CD4-positive, alpha-beta T cell treated with Interleukin-17A for 4 hours (primary cell): Measurements from ENCODE around the gene TTC23L.
A peak's percentile ranks its signal among the peaks of the same experiment; 100 is the strongest.
"Not testable (repeated sequence)": the region's sequence is repeated elsewhere in the genome, so short reads cannot be mapped to it uniquely, and the experiment has no call there.

Experiments used
- DNase-seq: peaks from one replicate; pipeline ENCODE4 v3.0.0-alpha.2; 2020; ENCODE audit warnings: mixed read lengths

TTC23L gene

DNA sequence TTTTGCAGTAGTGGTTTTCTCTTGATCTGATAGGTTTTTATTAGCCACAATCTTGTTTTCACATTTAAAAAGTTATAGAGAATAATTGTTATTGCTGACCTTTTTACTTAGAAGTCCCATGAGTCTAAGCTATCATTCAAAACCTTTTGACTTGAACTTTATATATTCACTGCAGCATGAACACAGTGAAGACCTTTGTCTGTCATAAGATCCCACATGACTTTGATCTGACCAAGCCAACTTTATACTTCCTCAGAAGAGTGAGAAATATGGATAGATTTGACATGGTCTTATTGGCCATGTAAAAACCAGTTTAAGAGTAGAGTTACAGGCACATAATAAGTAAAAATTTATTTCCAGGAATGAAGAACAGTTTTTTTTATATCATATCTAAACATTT, 42.3 kb downstream of the TTC23L start:
- DNase-seq: no peak

DNA sequence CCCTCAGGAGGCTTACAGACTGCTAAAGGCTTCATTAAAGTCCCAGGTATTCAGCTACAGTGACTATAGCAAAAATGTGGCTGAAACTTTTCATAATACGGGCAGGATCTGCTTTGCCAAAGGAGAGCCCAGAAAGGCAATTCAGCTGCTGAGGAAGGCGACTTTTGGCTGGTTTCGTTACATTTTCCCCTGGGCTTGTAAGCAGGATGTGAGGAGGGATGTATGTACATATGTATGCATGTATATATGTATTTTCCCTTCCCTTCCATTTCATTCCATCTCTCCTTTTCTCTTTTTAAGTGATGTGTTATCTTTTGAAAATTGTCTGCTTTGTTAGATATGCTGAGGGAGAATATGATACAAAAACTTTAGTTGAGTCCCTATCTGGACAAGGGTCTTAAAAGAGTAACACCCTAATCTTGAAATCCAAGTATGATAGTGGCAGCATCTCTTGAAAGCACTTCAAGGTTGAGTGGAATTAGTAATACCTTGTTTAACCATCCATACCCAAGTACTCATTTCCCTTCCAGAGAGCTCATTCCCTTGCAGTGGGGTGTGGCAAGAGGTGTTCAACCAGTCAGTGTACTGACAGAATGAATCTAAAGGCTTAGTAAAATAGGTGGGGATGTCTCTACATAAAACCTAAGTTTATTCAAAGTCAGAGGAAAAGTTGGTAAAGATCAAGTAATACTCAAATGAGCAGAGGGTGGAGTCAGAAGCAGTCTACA, 47.6 kb downstream of the TTC23L start:
- no peak for DNase-seq

DNA sequence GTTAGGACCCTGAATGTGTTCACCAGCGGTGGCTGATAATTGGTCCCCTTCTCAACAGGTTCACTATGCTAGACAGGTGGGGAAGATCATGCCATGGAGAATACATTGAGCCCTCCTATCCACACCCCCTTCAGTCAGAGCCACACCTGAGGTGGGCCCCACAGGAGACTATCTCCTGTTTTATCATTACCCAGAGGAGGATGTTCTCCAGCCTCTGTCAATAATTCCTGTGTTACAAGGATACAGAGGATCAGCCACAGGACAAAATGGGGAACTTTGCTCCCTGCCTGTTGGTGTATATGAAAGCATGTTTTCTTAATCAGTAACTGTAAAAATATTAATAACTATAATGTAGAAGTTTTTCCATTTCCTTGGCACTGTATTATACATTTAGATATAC, 50.4 kb downstream of the TTC23L start:
- DNase-seq: no peak

DNA sequence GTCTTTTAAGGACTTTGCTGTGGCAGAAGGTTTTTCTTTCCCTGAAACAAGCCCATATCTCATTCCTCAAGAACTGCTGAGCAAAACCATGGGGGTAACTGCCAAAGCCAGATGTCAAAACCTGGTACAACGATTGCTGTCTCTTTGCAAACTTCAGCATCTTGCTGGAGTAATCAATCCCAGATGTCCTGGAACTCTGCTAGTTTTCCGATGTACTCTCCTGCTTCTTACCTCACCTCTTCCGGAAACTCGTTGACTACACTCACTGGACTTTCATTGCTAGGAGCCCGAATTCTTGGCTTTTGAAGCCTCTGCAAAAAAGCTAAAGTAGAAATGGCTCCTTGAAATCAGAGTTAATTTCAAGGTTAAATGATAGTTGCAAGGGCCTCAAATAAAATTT, 53.0 kb downstream of the TTC23L start:
- no peak for DNase-seq

DNA sequence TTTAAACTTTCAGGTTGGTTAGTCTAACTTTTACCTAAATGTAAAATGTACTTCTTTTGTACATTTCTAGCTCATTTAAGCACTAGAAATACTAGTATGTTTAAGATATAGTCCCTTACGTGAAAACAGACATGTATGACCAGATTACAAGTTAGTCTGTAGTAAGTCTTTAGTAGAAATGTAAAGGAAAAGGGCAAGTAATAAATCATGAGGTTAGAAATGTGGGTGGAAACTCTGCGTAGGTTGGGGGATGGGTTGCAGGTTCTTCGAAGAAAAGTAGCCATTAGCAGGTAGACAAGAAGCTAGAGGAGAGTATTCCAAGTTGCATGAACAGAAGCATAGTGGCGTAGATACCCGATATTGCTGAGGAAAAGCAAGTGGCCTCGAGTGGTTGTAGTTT, 53.5 kb downstream of the TTC23L start:
- DNase-seq: no peak

DNA sequence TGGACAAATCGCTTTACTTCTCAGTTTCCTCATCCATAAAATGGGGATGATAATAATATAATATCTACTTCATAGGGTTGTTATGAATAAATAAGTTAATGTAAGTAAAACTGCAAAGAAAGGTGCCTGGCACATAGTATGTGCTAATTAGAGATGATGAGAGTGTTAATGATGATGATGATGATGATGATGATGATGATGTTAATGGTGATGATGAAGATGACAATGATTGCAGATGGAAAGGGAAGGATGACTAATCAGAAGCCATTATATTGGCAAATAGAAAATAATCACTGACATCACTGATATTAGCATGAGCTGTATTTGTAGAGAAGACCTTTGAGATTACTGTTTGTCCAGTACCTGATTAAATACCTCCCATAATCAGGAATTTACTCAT, 55.8 kb downstream of the TTC23L start:
- no peak for DNase-seq

DNA sequence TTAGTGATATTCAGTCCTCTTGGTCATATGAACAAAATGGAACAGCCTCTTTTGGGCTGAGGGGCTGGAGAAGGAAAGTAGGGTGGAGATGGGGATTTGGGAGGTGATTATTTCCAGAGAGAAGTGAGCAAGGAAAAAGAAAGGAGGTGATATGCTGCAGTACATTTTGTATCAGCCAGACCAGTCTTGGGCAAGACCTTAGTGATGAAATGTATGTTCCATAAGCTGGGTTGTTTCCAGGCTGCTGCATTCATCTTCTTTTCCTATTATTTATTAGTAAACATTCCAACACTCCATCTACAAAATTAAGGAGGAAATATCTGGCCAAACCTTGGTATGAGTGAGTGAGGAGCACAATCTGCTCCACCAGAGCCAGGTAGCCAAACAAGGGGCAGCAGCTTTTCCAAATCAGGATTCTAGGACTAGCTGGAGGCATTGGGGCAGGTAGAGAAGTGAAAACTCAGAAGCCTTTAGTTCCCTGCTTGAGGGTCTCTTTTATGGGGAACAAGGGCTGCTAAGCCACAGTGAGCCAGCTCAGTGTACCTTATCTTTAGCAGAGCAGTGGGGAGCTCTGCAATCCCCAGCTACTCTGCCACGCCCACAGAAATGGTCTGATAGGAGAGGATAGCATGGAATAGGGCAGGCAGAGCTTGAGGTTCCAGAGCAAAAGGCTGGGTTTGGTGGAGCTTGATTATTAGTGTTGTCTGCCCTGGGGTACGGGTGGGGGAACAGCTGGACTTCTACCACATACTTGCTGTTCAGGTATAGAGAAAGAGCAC, 56.9 kb downstream of the TTC23L start:
- no peak for DNase-seq

DNA sequence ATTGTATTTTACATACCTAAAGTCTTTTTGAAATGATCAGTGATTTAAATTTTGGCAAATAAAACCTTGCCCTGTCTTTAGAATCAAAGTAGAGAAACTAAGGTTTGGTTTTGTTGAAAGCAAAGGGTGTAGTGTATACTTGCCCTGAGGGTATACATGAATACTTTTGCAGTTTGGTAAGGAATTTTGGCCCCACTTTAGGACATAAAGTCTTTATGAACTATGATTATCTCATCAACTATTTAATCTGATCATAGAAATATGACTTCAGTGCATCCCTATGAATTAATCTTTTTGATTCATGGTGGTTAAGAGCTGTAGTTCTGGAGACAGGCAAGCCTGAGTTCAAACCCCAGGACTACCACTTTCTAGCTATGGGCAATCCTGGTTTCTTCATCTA, 58.7 kb downstream of the TTC23L start:
- DNase-seq: no peak

DNA sequence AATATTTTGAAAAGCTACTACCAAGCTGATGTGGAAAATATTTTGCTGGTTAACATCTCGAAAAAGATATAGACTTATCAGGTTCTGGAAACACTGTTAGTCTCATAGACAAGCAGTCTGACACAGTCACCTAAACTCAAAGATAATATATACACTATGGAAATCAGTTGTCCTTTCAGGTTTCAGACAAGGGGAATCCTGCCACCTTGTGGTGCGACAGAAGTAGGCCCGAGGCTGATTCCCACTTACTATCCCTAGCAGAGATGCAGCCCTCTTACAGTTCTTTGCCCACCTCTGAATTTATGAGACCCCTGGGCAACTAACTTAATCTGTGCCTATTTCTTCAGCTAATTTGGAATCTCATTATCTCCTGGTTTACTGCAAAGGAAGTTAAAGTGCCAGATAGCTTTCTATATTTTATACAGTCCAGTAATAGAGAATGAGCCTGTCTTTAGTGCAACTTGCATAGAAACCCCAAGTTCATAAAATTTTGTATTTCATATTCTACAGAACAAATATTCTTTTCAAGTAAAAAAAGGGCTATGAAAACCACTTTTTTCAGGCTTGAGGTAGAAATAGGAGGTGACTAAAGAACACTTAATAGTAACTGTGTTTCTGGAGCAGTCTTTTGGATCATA, 59.4 kb downstream of the TTC23L start:
- DNase-seq: peak; percentile 74

DNA sequence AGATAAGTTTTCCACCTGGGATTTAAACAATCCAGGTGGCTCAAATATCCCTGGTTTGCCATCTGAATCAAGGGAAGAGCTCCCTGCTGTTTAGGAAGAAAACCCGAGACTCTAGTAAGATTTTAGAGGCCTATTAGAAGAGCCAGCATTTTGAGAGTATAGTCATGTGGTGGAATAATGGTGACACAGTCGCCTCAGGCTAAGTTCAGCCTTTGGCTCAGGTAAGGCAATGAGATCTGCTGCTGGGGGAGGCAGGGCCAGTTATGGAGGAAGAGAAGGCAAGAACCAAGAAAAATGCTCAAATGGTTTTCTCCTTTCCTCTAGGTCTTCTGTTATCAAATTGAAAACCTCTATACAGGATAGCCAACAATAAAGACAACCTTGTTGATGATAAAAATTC, 60.1 kb downstream of the TTC23L start:
- no peak for DNase-seq

DNA sequence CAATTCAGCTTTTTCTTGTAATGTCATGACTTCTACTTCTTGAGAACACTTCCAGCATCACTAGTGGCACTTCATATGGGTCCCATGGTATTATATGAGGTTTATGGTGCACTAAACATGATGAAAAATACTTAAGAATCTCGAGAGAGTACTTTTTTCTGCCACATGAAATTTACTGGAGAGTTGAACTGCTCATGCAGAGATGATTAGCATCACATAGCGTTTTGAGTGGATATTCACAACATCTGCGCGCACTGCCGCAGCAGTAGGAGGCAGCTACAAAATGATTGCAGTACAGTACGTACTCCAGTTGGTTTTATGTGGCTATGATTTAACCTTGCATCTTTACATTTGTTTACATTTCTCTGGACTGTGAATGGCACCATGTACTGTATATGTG, 61.7 kb downstream of the TTC23L start:
- DNase-seq: no peak

DNA sequence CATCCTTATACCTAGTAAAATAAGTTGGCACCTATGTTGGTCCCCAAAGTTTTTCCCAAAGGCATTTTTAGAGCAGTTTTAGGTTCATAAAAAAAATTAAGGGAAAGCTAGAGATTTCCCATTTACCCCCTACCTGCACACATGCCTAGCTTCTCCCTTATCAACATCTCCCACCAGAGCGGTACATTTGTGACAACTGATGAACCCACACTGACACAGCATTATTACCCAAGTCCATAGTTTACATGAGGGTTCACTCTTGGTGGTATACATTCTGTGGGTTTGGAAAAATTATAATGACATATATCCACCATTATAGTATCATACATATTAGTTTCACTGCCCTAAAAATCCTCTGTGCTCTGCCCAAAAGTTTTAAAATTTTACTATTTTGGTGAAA, 64.3 kb downstream of the TTC23L start:
- no peak for DNase-seq

DNA sequence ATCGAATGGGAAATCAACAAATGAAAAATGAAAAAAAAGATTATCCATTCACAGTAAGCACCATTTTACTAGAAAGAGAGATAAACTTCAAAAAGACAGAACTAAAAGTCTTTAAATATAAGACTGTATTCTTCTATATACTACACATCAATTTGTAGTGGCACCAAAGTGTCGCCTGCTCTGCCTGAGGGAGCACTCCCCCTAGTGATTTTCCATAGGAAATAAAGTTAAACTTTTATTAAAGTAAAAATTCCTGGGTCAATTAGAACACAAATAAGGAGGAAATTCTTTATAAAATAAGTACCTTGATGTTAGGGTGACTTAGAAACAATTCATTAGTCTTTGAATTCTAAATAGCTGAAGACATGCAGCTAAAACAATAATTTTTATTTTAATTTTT, 66.6 kb downstream of the TTC23L start:
- no peak for DNase-seq

DNA sequence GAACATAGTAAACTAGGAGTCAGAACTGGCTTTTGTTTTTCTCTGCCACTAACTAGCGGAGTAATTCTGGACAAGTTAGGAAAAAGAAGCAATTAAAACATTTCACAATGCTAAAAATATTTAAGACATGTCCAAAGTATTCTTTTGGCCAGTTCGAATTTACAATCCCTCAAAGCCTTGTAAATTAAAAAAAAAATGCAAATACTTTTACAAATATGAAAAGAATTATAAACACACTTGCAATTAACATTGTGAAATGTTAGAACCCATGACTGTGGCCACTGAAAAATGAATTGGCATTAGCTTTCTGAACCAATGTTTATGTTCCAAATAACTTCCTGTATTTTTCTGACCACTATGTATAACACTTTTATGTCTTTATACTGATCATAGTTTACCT, 74.1 kb downstream of the TTC23L start:
- no peak for DNase-seq

DNA sequence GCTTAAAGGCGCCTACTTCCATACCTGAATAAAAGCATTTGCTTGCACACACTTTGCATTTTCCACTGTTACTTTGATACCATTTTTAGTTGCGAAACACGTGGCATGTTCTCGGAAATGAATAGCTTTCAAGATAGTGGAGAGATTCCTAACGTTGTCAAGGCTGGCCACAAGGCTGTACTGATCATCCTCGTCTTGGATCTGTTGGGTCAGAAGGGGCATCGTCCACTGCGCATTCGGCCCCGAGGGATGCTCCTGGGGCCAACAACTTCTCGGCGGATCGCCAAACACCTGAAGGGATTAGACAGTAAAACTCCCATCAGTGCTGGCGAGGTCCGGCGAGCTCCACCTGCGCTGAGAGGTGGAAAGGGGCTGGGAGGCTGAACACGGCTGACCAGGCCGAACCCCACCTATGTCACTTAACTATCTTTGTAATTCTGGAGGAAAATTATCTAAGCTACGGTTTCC, 75.7 kb downstream of the TTC23L start:
- DNase-seq: no peak

DNA sequence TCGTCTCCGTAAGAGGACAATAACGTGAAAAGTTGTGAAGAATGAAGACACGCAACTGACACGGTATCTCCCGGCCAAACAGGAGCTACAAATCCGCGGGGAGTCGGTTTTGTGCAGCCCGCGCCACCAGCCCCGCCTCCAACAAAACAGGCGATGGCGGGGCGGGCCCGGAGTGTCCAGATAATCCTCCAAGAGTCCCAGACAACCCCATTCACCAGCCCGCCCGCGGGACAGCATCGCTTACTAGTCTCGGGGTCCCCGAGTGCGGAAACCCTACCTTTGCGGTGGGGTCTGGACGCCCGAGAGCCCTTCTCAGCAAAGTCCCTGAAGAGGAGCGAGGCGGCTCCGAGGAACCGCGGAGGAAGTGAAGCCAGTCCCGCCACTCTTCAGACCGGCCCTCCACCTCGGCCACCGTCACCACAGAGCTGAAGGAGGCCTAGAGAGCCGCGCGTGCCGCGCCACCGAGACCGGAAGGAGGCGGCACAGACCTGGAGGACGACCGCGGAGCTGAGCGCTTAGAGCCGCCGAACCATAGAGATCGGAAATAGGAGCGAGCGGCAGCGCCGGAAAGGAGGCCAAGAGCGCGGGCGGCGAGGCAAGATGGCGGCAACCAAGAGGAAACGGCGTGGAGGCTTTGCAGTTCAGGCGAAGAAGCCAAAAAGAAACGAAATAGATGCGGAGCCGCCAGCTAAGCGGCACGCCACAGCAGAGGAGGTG, 76.3 kb downstream of the TTC23L start, which contains the start of the genes BRIX1 and RAD1:
TSS of gene BRIX1 (plus strand) at position 573 of the 717 bp plus-strand sequence. CDS start at position 601, 28 bp downstream.
TSS of gene RAD1 (minus strand) at position 366 of the 717 bp plus-strand sequence. CDS start 612 bp downstream, outside the sequence.
- peak; percentile 94 for DNase-seq

DNA sequence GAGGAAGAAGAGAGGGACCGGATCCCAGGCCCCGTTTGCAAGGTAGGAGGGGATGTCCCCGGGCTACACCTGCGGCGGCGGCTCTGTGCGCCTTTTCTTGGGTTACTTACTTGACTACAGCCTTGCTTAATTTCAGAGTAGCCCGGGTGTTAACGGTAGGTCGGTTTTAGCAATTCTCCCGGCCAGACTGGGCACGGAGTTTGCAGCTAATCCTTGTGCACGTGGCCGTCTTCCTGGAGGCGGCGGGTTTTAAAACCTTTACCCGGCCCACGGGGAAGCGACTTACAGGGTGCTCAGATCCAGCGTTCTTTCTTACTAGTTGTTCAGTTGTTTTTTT, 76.9 kb downstream of the TTC23L start:
- DNase-seq: no peak

DNA sequence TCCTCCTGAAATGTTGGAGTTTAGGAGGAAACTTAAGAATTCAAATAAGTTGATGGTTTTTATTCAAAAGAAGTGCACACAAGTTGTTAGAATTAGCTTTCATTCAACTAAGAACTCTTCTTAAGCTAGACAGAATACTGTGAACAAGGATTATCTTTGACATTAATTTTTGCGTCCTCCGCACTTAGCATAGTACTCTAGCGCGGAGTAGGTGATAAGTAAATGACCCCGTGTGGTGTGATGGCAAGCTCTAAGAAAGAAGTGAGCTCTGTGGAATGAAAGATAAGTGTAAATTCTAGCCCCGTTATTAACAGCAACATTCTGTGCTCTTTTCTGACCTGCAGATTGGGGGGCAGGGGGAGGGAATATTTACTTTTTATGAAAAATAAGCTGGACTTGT, 77.6 kb downstream of the TTC23L start:
- DNase-seq: no peak

DNA sequence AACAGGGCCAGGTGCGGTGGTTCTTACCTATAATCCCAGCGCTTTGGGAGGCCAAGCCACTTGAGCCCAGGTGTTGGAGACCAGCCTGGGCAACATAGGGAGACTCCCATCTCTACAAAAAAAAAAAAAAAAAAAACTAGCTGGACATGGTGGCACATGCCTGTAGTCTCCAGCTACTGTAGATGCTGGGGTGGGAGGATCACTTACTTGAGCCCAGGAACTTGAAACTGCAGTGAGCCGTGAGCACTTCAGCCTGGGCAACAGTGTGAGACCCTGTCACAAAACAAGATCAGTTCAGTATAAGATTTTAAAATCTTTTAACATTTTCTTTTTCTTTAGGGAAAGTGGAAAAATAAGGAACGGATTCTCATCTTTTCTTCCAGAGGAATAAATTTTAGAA, 79.1 kb downstream of the TTC23L start:
- no peak for DNase-seq

DNA sequence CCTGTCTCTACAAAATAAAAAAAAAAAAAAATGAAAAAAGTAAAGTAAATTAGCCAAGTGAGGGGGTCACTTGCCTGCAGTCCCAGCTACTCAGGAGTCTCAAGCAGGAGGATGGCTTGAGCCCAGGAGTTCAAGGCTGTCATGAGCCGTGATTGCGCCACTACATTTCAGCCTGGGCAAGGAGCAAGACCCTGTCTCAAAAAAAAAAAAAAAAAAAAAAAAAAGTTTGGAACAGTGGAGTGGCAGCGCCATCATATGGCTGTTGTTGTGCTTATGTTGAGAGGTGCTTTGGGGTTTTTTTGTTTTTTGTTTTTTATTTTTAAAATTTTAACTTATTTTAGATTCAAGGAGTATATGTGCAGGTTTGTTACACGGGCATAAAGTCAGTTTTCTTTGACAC, 80.1 kb downstream of the TTC23L start:
- DNase-seq: no peak

DNA sequence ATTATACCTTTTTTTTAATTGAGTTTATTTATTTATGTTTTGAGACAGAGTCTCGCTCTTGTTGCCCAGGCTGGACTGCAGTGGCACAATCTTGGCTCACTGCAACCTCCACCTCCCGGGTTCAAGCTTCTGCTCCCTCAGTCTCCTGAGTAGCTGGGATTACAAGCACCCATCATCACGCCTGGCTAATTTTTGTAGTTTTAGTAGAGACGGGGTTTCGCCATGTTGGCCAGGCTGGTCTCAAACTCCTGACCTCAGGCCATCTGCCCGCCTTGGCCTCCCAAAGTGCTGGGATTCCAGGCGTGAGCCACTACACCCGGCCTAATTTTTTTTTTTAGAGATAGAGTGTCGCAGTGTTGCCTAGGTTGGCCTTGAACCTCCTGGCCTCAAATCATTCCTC, 84.3 kb downstream of the TTC23L start:
- DNase-seq: not testable (repeated sequence)

DNA sequence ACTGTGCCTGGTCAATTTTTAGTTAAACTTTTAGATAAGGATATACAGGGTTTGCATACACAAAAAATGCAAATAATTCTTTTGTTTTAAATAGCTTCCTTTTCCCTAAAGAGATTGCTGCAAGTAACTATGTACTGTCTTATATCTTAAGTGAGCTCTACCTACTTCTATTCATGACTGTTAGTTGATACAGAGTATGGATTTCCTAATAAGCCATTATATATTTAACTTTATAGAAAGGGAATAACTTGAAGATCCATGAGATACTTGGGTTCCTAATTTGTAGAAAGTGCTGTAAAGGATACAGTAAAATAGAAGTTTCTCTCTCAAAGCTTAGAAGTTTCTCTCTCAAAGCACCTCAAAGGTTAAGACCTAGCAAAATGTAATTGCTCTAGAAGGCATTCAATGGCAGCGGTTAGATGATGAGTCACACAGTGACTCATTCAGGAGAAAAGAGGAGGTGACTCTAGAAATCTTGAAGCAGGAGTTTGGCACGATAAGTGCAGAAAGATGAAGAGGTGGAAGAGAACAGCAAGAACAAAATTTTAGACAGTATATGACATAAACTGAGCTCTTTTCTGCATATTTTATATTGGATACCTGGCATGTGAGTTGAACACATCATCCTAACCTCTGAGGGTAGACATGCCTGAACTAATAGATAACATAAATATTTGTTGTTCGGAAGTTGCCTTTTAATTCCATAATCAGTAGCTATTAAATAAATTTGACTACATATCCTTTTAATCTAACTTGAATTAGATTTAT, 84.9 kb downstream of the TTC23L start:
- DNase-seq: peak; percentile 35

DNA sequence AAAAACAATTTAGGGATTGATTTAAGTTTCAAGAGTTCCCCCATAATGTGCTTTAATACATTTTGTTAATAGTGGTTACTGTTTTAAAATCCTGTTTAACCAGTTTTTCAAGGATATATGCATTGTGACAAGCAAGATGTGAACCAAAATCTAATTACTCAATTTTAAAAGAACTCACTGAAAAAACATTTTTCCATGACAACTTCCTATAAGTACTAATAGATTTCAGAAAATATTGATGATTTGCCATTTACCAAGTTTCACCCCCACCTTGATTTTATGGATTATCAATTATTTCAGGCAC, 85.5 kb downstream of the TTC23L start:
- no peak for DNase-seq
